Measurements from ENCODE around the gene RBM33. TPM values are rescaled to one million over a fixed set of nuclear protein-coding genes. Genes with fewer than 3 reads are reported as not detected.

Gene RBM33
- total RNA-seq, 8 experiments from 2014 or later: 13.3 to 52.0 (median 29.3) TPM

GRCh38 chr7:155780884-155781283 is 136.4 kb downstream of the RBM33 start:
- Histone ChIP-seq H3K4me1 (replicated peaks in 1 of 2) (no peaks in the 10 kb centered on the region), H3K4me3 (no peak overlapping the region), H3K27ac (no peak overlapping the region)
- ATAC-seq (replicated peaks in 6 of 8): no peak
- WGBS, 10 experiments: 81 to 100% (median 96%) methylated on average over 1 to 19 of the region's 24 CpGs; no CpG with 5 or more reads in 2 of the 10 experiments
- in situ Hi-C loops (cut with MboI; ENCODE audit: low pct_unique_long_range_greater_than_20kb in 2 of 9, low sequenced_read_pairs in 9 of 9, unreplicated experiment in 9 of 9): loop anchor here in 2 of 9 experiments (25.0 kb wide), 1 partner anchor 1031 kb away; no protein-coding TSS in a partner anchor

GRCh38 chr7:155781433-155781832 is 137.0 kb downstream of the RBM33 start:
- ATAC-seq (replicated peaks in 6 of 8): no peak
- in situ Hi-C loops (cut with MboI; ENCODE audit: low pct_unique_long_range_greater_than_20kb in 2 of 9, low sequenced_read_pairs in 9 of 9, unreplicated experiment in 9 of 9): loop anchor here in 2 of 9 experiments (25.0 kb wide), 1 partner anchor 1031 kb away; no protein-coding TSS in a partner anchor
- WGBS, 10 experiments: 91 to 100% (median 95%) methylated on average over 1 to 13 of the region's 20 CpGs; no CpG with 5 or more reads in 5 of the 10 experiments
- H3K4me1 ChIP-seq (replicated peaks in 1 of 2): no peaks in the 10 kb centered on the region
- no peak overlapping the region for H3K4me3 ChIP-seq
- no peak overlapping the region for H3K27ac ChIP-seq

DNA sequence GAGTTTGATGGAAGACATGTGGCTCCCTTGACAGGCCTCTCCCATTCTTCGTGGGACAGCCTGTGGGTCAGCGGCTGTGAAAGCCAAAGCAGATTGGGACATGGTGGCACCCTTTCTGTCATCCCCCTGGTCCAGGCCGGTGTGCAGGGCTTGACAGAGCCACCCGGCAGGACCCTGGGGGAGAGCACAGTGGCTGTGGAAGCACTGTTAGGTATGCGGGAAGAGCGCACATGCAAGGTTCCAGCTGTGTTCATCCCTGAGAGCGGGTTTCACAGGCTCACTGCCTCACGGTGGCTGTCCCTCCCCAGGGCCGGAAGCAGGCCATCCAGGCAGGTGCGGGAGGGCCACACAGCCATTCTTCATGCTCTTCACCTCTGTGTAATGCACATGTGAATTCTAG is 138.0 kb downstream of the RBM33 start:
- H3K27ac ChIP-seq: no peak overlapping the region
- 80 to 93% (median 82%) methylated on average over 1 to 5 of the region's 10 CpGs; no CpG with 5 or more reads in 5 of the 10 experiments for WGBS, 10 experiments
- in situ Hi-C loops (cut with MboI; ENCODE audit: low pct_unique_long_range_greater_than_20kb in 2 of 9, low sequenced_read_pairs in 9 of 9, unreplicated experiment in 9 of 9): loop anchor here in 2 of 9 experiments (25.0 kb wide), 1 partner anchor 1030 kb away; no protein-coding TSS in a partner anchor
- H3K4me3 ChIP-seq: no peak overlapping the region
- ATAC-seq (replicated peaks in 6 of 8): no peak
- peaks cover 0 to 2% of the 10 kb centered on the region in 2 donors for H3K4me1 ChIP-seq (replicated peaks in 1 of 2)

DNA sequence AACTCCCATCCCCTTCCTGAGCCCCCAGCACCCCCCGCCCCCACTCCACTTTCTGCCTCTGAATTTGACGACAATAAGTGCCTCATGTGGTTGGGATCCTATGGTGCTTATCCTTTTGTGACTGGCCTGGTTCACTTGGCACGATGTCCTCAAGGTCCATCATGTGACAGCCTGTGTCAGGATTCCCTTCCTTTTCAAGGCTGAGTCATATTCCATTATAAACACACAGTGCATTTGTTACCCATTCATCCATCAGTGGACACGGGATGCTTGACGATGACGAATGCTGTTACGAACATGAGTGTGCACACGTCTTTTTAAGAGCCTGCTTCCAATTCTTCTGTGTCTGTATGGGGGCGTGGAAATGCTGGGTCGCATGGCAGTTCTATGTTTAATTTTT is 141.1 kb downstream of the RBM33 start:
- no peak overlapping the region for H3K27ac ChIP-seq
- no peak overlapping the region for H3K4me3 ChIP-seq
- in situ Hi-C loops (cut with MboI; ENCODE audit: low pct_unique_long_range_greater_than_20kb in 2 of 9, low sequenced_read_pairs in 9 of 9, unreplicated experiment in 9 of 9): loop anchor here in 2 of 9 experiments (25.0 kb wide), 1 partner anchor 1027 kb away; no protein-coding TSS in a partner anchor
- WGBS, 10 experiments: 67 to 100% (median 83%) methylated on average over 1 to 7 of the region's 10 CpGs; no CpG with 5 or more reads in 6 of the 10 experiments
- ATAC-seq (replicated peaks in 6 of 8): no peak
- peaks cover 0 to 2% of the 10 kb centered on the region in 2 donors for H3K4me1 ChIP-seq (replicated peaks in 1 of 2)

GRCh38 chr7:155786491-155786890 is 142.0 kb downstream of the RBM33 start:
- Histone ChIP-seq H3K4me3 (no peak overlapping the region), H3K27ac (no peak overlapping the region), H3K4me1 (replicated peaks in 1 of 2) (peaks cover 0 to 2% of the 10 kb centered on the region in 2 donors)
- 69 to 100% (median 85%) methylated on average over 3 to 10 of the region's 10 CpGs; no CpG with 5 or more reads in 1 of the 10 experiments for WGBS, 10 experiments
- in situ Hi-C loops (cut with MboI; ENCODE audit: low pct_unique_long_range_greater_than_20kb in 2 of 9, low sequenced_read_pairs in 9 of 9, unreplicated experiment in 9 of 9): loop anchor here in 2 of 9 experiments (25.0 kb wide), 1 partner anchor 1026 kb away; no protein-coding TSS in a partner anchor
- no peak for ATAC-seq (replicated peaks in 6 of 8)

DNA sequence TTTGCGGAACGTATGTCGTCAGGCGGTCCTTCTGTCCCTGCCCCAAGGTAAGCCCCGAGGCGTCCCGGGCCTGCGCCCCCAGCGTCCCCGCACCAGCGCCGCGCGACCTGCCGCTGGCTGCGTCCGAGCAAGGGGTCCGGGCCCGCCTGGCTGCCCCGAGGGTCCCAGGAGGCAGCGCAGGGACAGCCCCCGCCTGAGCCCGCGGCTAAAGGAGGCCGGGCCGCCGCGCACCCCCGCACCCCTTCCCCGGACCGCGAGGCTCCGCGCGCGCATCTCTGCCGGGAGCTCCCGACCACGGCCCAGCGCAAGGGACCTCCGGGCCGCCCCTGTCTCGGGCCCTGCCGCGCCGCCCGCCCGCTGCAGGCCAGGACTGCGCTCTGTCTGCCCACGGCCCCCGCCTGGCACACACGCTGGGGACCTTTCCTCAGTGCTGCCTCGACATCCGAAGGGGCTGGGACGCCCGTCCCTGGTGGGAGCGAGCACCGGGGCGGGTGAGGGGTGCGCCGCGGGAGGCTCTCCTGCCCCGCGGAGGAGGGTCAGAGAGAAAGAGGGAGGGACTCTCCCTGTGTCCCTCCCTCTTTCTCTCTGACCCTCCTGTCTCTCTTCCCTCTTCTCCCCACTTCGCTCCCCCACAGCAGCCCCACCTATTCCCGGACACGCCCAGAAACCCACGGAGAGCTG is 142.8 kb downstream of the RBM33 start:
- peak; percentile 59 to 83 (median 77) for ATAC-seq (replicated peaks in 6 of 8)
- H3K4me3 ChIP-seq: peak overlapping the region in 3 of 5 donors; percentile 6 to 27 (median 7)

GRCh38 chr7:155788616-155789000 is 144.1 kb downstream of the RBM33 start:
- in situ Hi-C loops (cut with MboI; ENCODE audit: low pct_unique_long_range_greater_than_20kb in 2 of 9, low sequenced_read_pairs in 9 of 9, unreplicated experiment in 9 of 9): loop anchor here in 2 of 9 experiments (25.0 kb wide), 1 partner anchor 1024 kb away; no protein-coding TSS in a partner anchor
- no peak for ATAC-seq (replicated peaks in 6 of 8)
- WGBS, 10 experiments: 100% methylated on average over 1 of the region's 22 CpGs; no CpG with 5 or more reads in 9 of the 10 experiments
- no peak overlapping the region for H3K4me3 ChIP-seq
- H3K4me1 ChIP-seq (replicated peaks in 1 of 2): peaks cover 0 to 2% of the 10 kb centered on the region in 2 donors
- no peak overlapping the region for H3K27ac ChIP-seq

More for the DNA sequence above, 142.8 kb downstream of the RBM33 start:
- 0 to 10% (median 1%) methylated on average over 2 to 7 of the region's 68 CpGs; no CpG with 5 or more reads in 6 of the 10 experiments for WGBS, 10 experiments
- no peak overlapping the region for H3K27ac ChIP-seq
- in situ Hi-C loops (cut with MboI; ENCODE audit: low pct_unique_long_range_greater_than_20kb in 2 of 9, low sequenced_read_pairs in 9 of 9, unreplicated experiment in 9 of 9): loop anchor here in 2 of 9 experiments (25.0 kb wide), 1 partner anchor 1025 kb away; no protein-coding TSS in a partner anchor
- H3K4me1 ChIP-seq (replicated peaks in 1 of 2): peaks cover 0 to 2% of the 10 kb centered on the region in 2 donors

- Histone ChIP-seq H3K4me3 (no peak overlapping the region), H3K27ac (no peak overlapping the region), H3K4me1 (replicated peaks in 1 of 2) (peaks cover 0 to 2% of the 10 kb centered on the region in 2 donors)
- in situ Hi-C loops (cut with MboI; ENCODE audit: low pct_unique_long_range_greater_than_20kb in 2 of 9, low sequenced_read_pairs in 9 of 9, unreplicated experiment in 9 of 9): loop anchor here in 2 of 9 experiments (25.0 kb wide), 1 partner anchor 1023 kb away; no protein-coding TSS in a partner anchor
- 88 to 100% (median 100%) methylated on average over 1 to 8 of the region's 29 CpGs; no CpG with 5 or more reads in 3 of the 10 experiments for WGBS, 10 experiments
- no peak for ATAC-seq (replicated peaks in 6 of 8)
Measured at GRCh38 chr7:155789001-155789725, 144.7 kb downstream of the RBM33 start.

DNA sequence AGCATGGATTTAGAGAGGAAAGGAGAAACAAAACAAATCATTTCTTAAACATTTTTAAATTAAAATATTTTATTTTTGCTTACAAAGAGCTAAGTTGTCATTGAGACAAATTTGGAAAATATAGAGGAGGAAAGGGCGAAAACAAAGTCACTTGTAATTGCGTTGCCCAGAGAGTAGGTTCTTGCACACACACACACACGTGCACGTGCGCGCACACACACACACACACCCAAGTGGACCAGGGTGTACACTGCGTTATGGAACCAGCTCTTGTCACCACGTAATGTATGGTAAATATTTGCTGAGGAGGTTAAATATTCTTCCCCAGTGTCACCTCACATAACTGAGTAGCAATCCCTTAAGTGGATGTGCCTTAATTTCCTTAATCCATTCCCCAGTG is 146.2 kb downstream of the RBM33 start:
- WGBS, 10 experiments: 56 to 89% (median 65%) methylated on average over 1 to 8 of the region's 8 CpGs; no CpG with 5 or more reads in 1 of the 10 experiments
- ATAC-seq (replicated peaks in 6 of 8): no peak
- in situ Hi-C loops (cut with MboI; ENCODE audit: low pct_unique_long_range_greater_than_20kb in 2 of 9, low sequenced_read_pairs in 9 of 9, unreplicated experiment in 9 of 9): loop anchor here in 3 of 9 experiments (10.0 to 25.0 kb wide), 2 partner anchors 1022 to 1024 kb away; no protein-coding TSS in a partner anchor
- H3K4me1 ChIP-seq (replicated peaks in 1 of 2): peaks cover 0 to 2% of the 10 kb centered on the region in 2 donors
- no peak overlapping the region for H3K4me3 ChIP-seq
- no peak overlapping the region for H3K27ac ChIP-seq

DNA sequence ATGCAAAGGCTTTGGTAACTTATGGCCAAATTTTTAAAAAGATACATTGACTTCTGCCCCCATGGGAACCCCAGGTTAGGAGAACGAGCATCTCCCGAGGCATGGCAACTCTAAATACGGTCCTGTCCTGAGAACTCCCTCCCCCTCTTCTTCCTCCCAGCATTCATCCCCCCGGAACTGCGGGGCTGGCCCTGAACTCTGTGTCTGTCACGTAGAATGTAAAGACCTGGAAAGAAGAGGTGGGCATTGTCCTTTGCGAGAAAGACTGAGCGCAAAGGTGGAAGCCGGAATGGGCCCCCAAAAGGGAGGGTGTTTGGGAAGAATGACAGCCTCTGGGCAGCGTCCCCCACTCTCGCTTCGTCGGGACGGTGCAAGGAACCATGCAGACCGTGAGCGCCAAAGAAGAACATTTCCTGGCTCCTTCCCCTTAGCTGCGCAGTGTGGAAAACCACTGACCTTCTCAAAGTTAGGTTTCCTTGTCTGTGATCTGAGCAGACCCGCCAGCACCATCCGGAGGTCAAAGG is 146.8 kb downstream of the RBM33 start:
- H3K4me1 ChIP-seq (replicated peaks in 1 of 2): peaks cover 0 to 2% of the 10 kb centered on the region in 2 donors
- in situ Hi-C loops (cut with MboI; ENCODE audit: low pct_unique_long_range_greater_than_20kb in 2 of 9, low sequenced_read_pairs in 9 of 9, unreplicated experiment in 9 of 9): loop anchor here in 3 of 9 experiments (10.0 to 25.0 kb wide), 2 partner anchors 1021 to 1024 kb away; no protein-coding TSS in a partner anchor
- H3K27ac ChIP-seq: no peak overlapping the region
- ATAC-seq (replicated peaks in 6 of 8): no peak
- H3K4me3 ChIP-seq: no peak overlapping the region
- WGBS, 10 experiments: 50 to 100% (median 72%) methylated on average over 1 to 14 of the region's 19 CpGs; no CpG with 5 or more reads in 3 of the 10 experiments

DNA sequence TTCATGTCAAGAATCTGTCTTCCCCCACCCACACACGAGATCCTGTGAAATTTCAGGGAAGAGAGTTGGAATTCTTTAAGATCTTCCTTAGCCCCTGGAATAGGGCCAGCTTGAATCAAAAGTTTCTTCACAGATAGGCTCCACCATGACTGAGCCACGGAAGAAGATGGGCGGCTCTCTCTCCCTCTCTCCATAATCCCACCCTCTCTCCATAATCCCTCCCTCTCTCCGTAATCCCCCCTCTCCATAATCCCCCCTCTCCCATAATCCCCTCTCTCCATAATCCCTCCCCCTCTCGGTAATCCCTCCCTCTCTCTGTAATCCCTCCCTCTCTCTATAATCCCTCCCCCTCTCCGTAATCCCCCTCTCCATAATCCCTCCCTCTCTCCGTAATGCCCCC is 147.4 kb downstream of the RBM33 start:
- Histone ChIP-seq H3K4me1 (replicated peaks in 1 of 2) (peaks cover 0 to 2% of the 10 kb centered on the region in 2 donors), H3K4me3 (no peak overlapping the region), H3K27ac (no peak overlapping the region)
- 40 to 100% (median 83%) methylated on average over 1 to 2 of the region's 7 CpGs; no CpG with 5 or more reads in 7 of the 10 experiments for WGBS, 10 experiments
- ATAC-seq (replicated peaks in 6 of 8): no peak
- in situ Hi-C loops (cut with MboI; ENCODE audit: low pct_unique_long_range_greater_than_20kb in 2 of 9, low sequenced_read_pairs in 9 of 9, unreplicated experiment in 9 of 9): loop anchor here in 3 of 9 experiments (10.0 to 25.0 kb wide), 2 partner anchors 1020 to 1023 kb away; no protein-coding TSS in a partner anchor

- ATAC-seq (replicated peaks in 6 of 8): no peak
- WGBS, 10 experiments: 80 to 100% (median 100%) methylated on average over 1 of the region's 14 CpGs; no CpG with 5 or more reads in 7 of the 10 experiments
- Histone ChIP-seq H3K4me1 (replicated peaks in 1 of 2) (no peaks in the 10 kb centered on the region), H3K27ac (no peak overlapping the region), H3K4me3 (no peak overlapping the region)
- in situ Hi-C loops (cut with MboI; ENCODE audit: low pct_unique_long_range_greater_than_20kb in 2 of 9, low sequenced_read_pairs in 9 of 9, unreplicated experiment in 9 of 9): loop anchor here in 3 of 9 experiments (10.0 to 25.0 kb wide), 2 partner anchors 1020 to 1022 kb away; no protein-coding TSS in a partner anchor
Measured at GRCh38 chr7:155792315-155792960, 148.0 kb downstream of the RBM33 start.

Measured in motor neuron (in vitro differentiated cells).